HepG2 (cell line): Measurements from ENCODE around the gene ZNF341. TPM values are rescaled to one million over a fixed set of nuclear protein-coding genes. Genes with fewer than 3 reads are reported as not detected.
A peak's percentile ranks its signal among the peaks of the same experiment; 100 is the strongest.

Source experiments
- CHCHD3 ChIP-seq: sonication (generic); formaldehyde crosslinking; IDR thresholded peaks from 2 replicates; pipeline ENCODE4 v1.8.0; 2022; ENCODE audit warnings: mild to moderate bottlenecking, missing genetic modification reagents, moderate library complexity
- EEA1 ChIP-seq: sonication (generic); formaldehyde crosslinking; IDR thresholded peaks from 2 replicates; pipeline ENCODE4 v1.5.1; 2020; ENCODE audit warnings: mild to moderate bottlenecking, missing genetic modification reagents, borderline replicate concordance
- EHMT2 ChIP-seq: fragments of 200-600 bp; sonication (generic); IDR thresholded peaks from 2 replicates; pipeline ENCODE4 v1.7.0; 2017; ENCODE audit warnings: antibody characterized with exemption, low read depth, low read length, borderline replicate concordance
- ELF4 ChIP-seq: sonication (generic); formaldehyde crosslinking; IDR thresholded peaks from 2 replicates; pipeline ENCODE4 v1.5.0; 2020; ENCODE audit warnings: missing genetic modification reagents, mild to moderate bottlenecking, moderate library complexity, borderline replicate concordance
- ERF ChIP-seq: IDR thresholded peaks from 2 replicates; pipeline ENCODE4 v1.6.1; 2018; ENCODE audit warnings: missing biosample characterization, missing genetic modification reagents
- EZH2 ChIP-seq: conservative IDR thresholded peaks from 2 replicates; pipeline ENCODE4 v1.6.1; 2012; ENCODE audit warnings: mild to moderate bottlenecking, low read depth, low read length, moderate library complexity
- FIP1L1 ChIP-seq: fragments of 200-400 bp; formaldehyde crosslinking; IDR thresholded peaks from 2 replicates; pipeline ENCODE4 v1.6.1; 2018; ENCODE audit warnings: low read depth, mild to moderate bottlenecking, low read length, moderate library complexity, borderline replicate concordance; ENCODE audit not compliant: insufficient read depth
- HNRNPUL1 ChIP-seq: fragments of 200-400 bp; formaldehyde crosslinking; IDR thresholded peaks from 2 replicates; pipeline ENCODE4 v1.6.1; 2017; ENCODE audit warnings: low read depth, mild to moderate bottlenecking, low read length, moderate library complexity
- KLF11 ChIP-seq: IDR thresholded peaks from 2 replicates; pipeline ENCODE4 v1.6.1; 2016; ENCODE audit warnings: missing compliant biosample characterization
- MBD4 ChIP-seq: IDR thresholded peaks from 2 replicates; pipeline ENCODE4 v1.6.1; 2012; ENCODE audit warnings: low read length, inconsistent platforms, borderline replicate concordance
- MEIS1 ChIP-seq: sonication (generic); formaldehyde crosslinking; IDR thresholded peaks from 2 replicates; pipeline ENCODE4 v1.9.0; 2021; ENCODE audit warnings: mild to moderate bottlenecking, missing genetic modification reagents, moderate library complexity, borderline replicate concordance
- NFIC ChIP-seq: IDR thresholded peaks from 2 replicates; pipeline ENCODE4 v1.6.1; 2012; ENCODE audit warnings: mild to moderate bottlenecking, low read length, inconsistent platforms
- NR2C2 ChIP-seq: sonication (generic); formaldehyde crosslinking; IDR thresholded peaks from 2 replicates; pipeline ENCODE4 v1.4.0; 2020; ENCODE audit warnings: missing genetic modification reagents, mild to moderate bottlenecking, moderate library complexity, borderline replicate concordance
- PITX1 ChIP-seq: sonication (generic); formaldehyde crosslinking; IDR thresholded peaks from 2 replicates; pipeline ENCODE4 v1.5.1; 2020; ENCODE audit warnings: mild to moderate bottlenecking, missing genetic modification reagents
- SAFB2 ChIP-seq: sonication (generic); formaldehyde crosslinking; IDR thresholded peaks from 2 replicates; pipeline ENCODE4 v1.5.1; 2020; ENCODE audit warnings: missing genetic modification reagents, low read depth, mild to moderate bottlenecking, borderline replicate concordance
- SALL2 ChIP-seq: sonication (generic); formaldehyde crosslinking; IDR thresholded peaks from 2 replicates; pipeline ENCODE4 v1.8.1; 2023; ENCODE audit warnings: mild to moderate bottlenecking, missing genetic modification reagents, inconsistent platforms
- SP1 ChIP-seq, 2 experiments: fragments of 450-650 bp in 1 of 2; sonication (generic) in 1 of 2; formaldehyde crosslinking in 1 of 2; IDR thresholded peaks; 2 replicates each; pipeline versions ENCODE4 v1.4.0 to v1.6.1; 2016 to 2020; ENCODE audit warnings: missing genetic modification reagents in 1 of 2
- SRSF4 ChIP-seq: fragments of 200-400 bp; formaldehyde crosslinking; IDR thresholded peaks from one replicate; pipeline ENCODE4 v1.6.1; 2018; ENCODE audit warnings: mild to moderate bottlenecking, low read depth, low read length, moderate library complexity; ENCODE audit not compliant: poor library complexity, severe bottlenecking
- STAT5B ChIP-seq: sonication (generic); formaldehyde crosslinking; IDR thresholded peaks from 2 replicates; pipeline ENCODE4 v1.4.0; 2020; ENCODE audit warnings: missing genetic modification reagents
- ZBTB4 ChIP-seq: sonication (generic); formaldehyde crosslinking; IDR thresholded peaks from 2 replicates; pipeline ENCODE4 v1.4.0; 2020; ENCODE audit warnings: missing genetic modification reagents, mild to moderate bottlenecking, borderline replicate concordance
- ZBTB7A ChIP-seq: sonication (generic); formaldehyde crosslinking; IDR thresholded peaks from 2 replicates; pipeline ENCODE4 v1.8.0; 2022; ENCODE audit warnings: mild to moderate bottlenecking, missing genetic modification reagents
- ZFP36L1 ChIP-seq: sonication (generic); formaldehyde crosslinking; IDR thresholded peaks from 2 replicates; pipeline ENCODE4 v1.8.0; 2022; ENCODE audit warnings: mild to moderate bottlenecking, missing genetic modification reagents, moderate library complexity
- ZNF121 ChIP-seq: sonication (generic); formaldehyde crosslinking; IDR thresholded peaks from 2 replicates; pipeline ENCODE4 v1.5.0; 2020; ENCODE audit warnings: mild to moderate bottlenecking, missing genetic modification reagents
- ZNF224 ChIP-seq: sonication (generic); formaldehyde crosslinking; IDR thresholded peaks from 2 replicates; pipeline ENCODE4 v1.5.0; 2020; ENCODE audit warnings: mild to moderate bottlenecking, missing genetic modification reagents
- ZNF33A ChIP-seq: sonication (generic); formaldehyde crosslinking; IDR thresholded peaks from 2 replicates; pipeline ENCODE4 v1.5.1; 2020; ENCODE audit warnings: missing genetic modification reagents, mild to moderate bottlenecking, moderate library complexity, borderline replicate concordance
- ZNF484 ChIP-seq: sonication (generic); formaldehyde crosslinking; IDR thresholded peaks from 2 replicates; pipeline ENCODE4 v1.5.1; 2020; ENCODE audit warnings: mild to moderate bottlenecking, low read depth, missing genetic modification reagents, borderline replicate concordance
- ZNF569 ChIP-seq: sonication (generic); formaldehyde crosslinking; IDR thresholded peaks from 2 replicates; pipeline ENCODE4 v1.5.0; 2020; ENCODE audit warnings: mild to moderate bottlenecking, missing genetic modification reagents, moderate library complexity, borderline replicate concordance
- ZNF570 ChIP-seq: sonication (generic); formaldehyde crosslinking; IDR thresholded peaks from 2 replicates; pipeline ENCODE4 v1.4.0; 2020; ENCODE audit warnings: mild to moderate bottlenecking, missing genetic modification reagents, borderline replicate concordance
- ZNF879 ChIP-seq: sonication (generic); formaldehyde crosslinking; IDR thresholded peaks from 2 replicates; pipeline ENCODE4 v1.8.1; 2023; ENCODE audit warnings: missing genetic modification reagents
- ZNF891 ChIP-seq: sonication (generic); formaldehyde crosslinking; IDR thresholded peaks from 2 replicates; pipeline ENCODE4 v1.5.0; 2020; ENCODE audit warnings: mild to moderate bottlenecking, missing genetic modification reagents
- polyA plus RNA-seq, 8 experiments: library from polyadenylated mRNA; depleted of rRNA in 3 of 8; stranded (reverse) in 7 of 8; unstranded in 1 of 8; fragments of >200 nt; fragmentation: Illumina TruSeq in 4 of 8; extraction: Trizol in 4 of 8; gene quantifications; 2 replicates each; pipeline versions ENCODE4 v1.2.1 to v1.2.3, GENCODE V29; 2011 to 2016; ENCODE audit warnings: low read depth in 4 of 8, missing spikeins in 1 of 8, mixed read lengths in 1 of 8; ENCODE audit not compliant: insufficient read depth in 1 of 8
- total RNA-seq, 5 experiments: library from RNA; depleted of rRNA; stranded (reverse); fragments of >200 nt; fragmentation: Illumina TruSeq; extraction: Trizol; gene quantifications; 2 replicates each; pipeline ENCODE4 v1.2.3, GENCODE V29; 2016; ENCODE audit warnings: low read depth in 1 of 5

The ZNF341 gene
- total and polyA plus RNA-seq, 2 of the 13 experiments (the other 11 are each of a cell fraction or from before 2014, with no cell fraction given) = 1.1 to 2.2 TPM

GRCh38 chr20:33731693-33732165 is at the start of gene ZNF341 (continued):
- TF ChIP-seq ELF4 (CRISPR knock-in tag) (no peak), ZNF569 (CRISPR knock-in tag) (peak; percentile 14; the same call in 1 of the 2 replicates), MBD4 (no peak), SALL2 (CRISPR knock-in tag) (no peak), KLF11 (0 out of 2 replicates have a peak, but pooled peaks have one; percentile 46), NFIC (no peak), ZNF570 (CRISPR knock-in tag) (no peak), ZNF484 (CRISPR knock-in tag) (no peak), SP1 (IDR thresholded peaks at IDR 0.05) (no peak), SP1 (CRISPR knock-in tag; IDR thresholded peaks at IDR 0.05) (no peak), ZNF224 (CRISPR knock-in tag) (peak; percentile 69; the same call in 1 of the 2 replicates), CHCHD3 (CRISPR knock-in tag) (no peak), HNRNPUL1 (0 out of 2 replicates have a peak, but pooled peaks have one; percentile 74), NR2C2 (no peak), ZNF121 (no peak), SRSF4 (no peak), ZFP36L1 (peak; percentile 64), EZH2 (no peak), MEIS1 (CRISPR knock-in tag) (peak; percentile 68; the same call in 1 of the 2 replicates), ZBTB7A (no peak), ZNF33A (no peak), ERF (CRISPR knock-in tag) (no peak), PITX1 (peak; percentile 46), EEA1 (CRISPR knock-in tag) (no peak), ZBTB4 (CRISPR knock-in tag) (no peak), ZNF879 (no peak), EHMT2 (no peak), ZNF891 (CRISPR knock-in tag) (no peak; the same call in 1 of the 2 replicates), SAFB2 (no peak; the same call in 1 of the 2 replicates), STAT5B (no peak), FIP1L1 (no peak)
